ENCODE measurements around the gene PRR16.

The PRR16 gene

GRCh38 chr5:120599576-120599975 is 135.5 kb downstream of the PRR16 start:
- TF ChIP-seq REST (IDR thresholded peaks at IDR 0.05; ENCODE audit: insufficient read depth in 1 of 2, low read depth in 2 of 2, low read length in 2 of 2) (no peak), SIN3A (IDR thresholded peaks at IDR 0.05; ENCODE audit: borderline replicate concordance, insufficient read depth, low read length) (no peak), FOXP2 (optimal IDR thresholded peaks at IDR 0.05; ENCODE audit: borderline replicate concordance, extremely low read depth, extremely low read length, insufficient read depth) (no peak), POLR2AphosphoS5 (IDR thresholded peaks at IDR 0.05; ENCODE audit: low read depth, low read length) (no peak), TAF1 (IDR thresholded peaks at IDR 0.05; ENCODE audit: borderline replicate concordance, insufficient read depth, low read length) (no peak)

GRCh38 chr5:120600639-120601038 is 136.5 kb downstream of the PRR16 start:
- TF ChIP-seq SIN3A (IDR thresholded peaks at IDR 0.05; ENCODE audit: borderline replicate concordance, insufficient read depth, low read length), result no peak
- no peak for TF ChIP-seq TAF1 (IDR thresholded peaks at IDR 0.05; ENCODE audit: borderline replicate concordance, insufficient read depth, low read length)
- no peak for TF ChIP-seq REST (IDR thresholded peaks at IDR 0.05; ENCODE audit: insufficient read depth in 1 of 2, low read depth in 2 of 2, low read length in 2 of 2)
- no peak for TF ChIP-seq FOXP2 (optimal IDR thresholded peaks at IDR 0.05; ENCODE audit: borderline replicate concordance, extremely low read depth, extremely low read length, insufficient read depth)
- TF ChIP-seq POLR2AphosphoS5 (IDR thresholded peaks at IDR 0.05; ENCODE audit: low read depth, low read length), result no peak

GRCh38 chr5:120602033-120602432 is 137.9 kb downstream of the PRR16 start:
- TF ChIP-seq SIN3A (IDR thresholded peaks at IDR 0.05; ENCODE audit: borderline replicate concordance, insufficient read depth, low read length), result no peak
- no peak for TF ChIP-seq REST (IDR thresholded peaks at IDR 0.05; ENCODE audit: insufficient read depth in 1 of 2, low read depth in 2 of 2, low read length in 2 of 2)
- no peak for TF ChIP-seq TAF1 (IDR thresholded peaks at IDR 0.05; ENCODE audit: borderline replicate concordance, insufficient read depth, low read length)
- no peak for TF ChIP-seq FOXP2 (optimal IDR thresholded peaks at IDR 0.05; ENCODE audit: borderline replicate concordance, extremely low read depth, extremely low read length, insufficient read depth)
- TF ChIP-seq POLR2AphosphoS5 (IDR thresholded peaks at IDR 0.05; ENCODE audit: low read depth, low read length), result no peak

- TF ChIP-seq FOXP2 (optimal IDR thresholded peaks at IDR 0.05; ENCODE audit: borderline replicate concordance, extremely low read depth, extremely low read length, insufficient read depth) (no peak), TAF1 (IDR thresholded peaks at IDR 0.05; ENCODE audit: borderline replicate concordance, insufficient read depth, low read length) (no peak), REST (IDR thresholded peaks at IDR 0.05; ENCODE audit: insufficient read depth in 1 of 2, low read depth in 2 of 2, low read length in 2 of 2) (no peak)
These were observed 140.8 kb downstream of the PRR16 start for GRCh38 chr5:120604884-120605283.
